CD4-positive, alpha-beta T cell (primary cell): ENCODE results near the gene DIP2C. TPM values are rescaled to one million over a fixed set of nuclear protein-coding genes. Genes with fewer than 3 reads are reported as not detected.
"Not testable (repeated sequence)": the region's sequence is repeated elsewhere in the genome, so short reads cannot be mapped to it uniquely, and the experiment has no call there.

Experiments used
- ATAC-seq: fragments of 200-7000 bp; cut with Tn5 transposase; one replicate; pipeline ENCODE4 v1.10.0; 2022; ENCODE audit warnings: mild to moderate bottlenecking; ENCODE audit not compliant: poor library complexity
- CTCF ChIA-PET: fragments of 350-600 bp; sonication (Branson Sonifier 250); formaldehyde crosslinking; loops from one replicate; lab custom pipeline; 2021; ENCODE audit warnings: antibody characterized with exemption, inconsistent platforms; lab: Charles Lee
- POLR2A ChIA-PET: fragments of 350-600 bp; sonication (Branson Sonifier 250); formaldehyde crosslinking; loops from one replicate; lab custom pipeline; 2021; ENCODE audit warnings: antibody characterized with exemption, inconsistent platforms; lab: Charles Lee
- DNase-seq, 14 experiments: peaks; one replicate each; pipeline ENCODE4 v3.0.0-alpha.2; 2013 to 2020; ENCODE audit warnings: mixed read lengths in 2 of 14
- H3K27ac ChIP-seq, 2 donors: one replicate each; pipeline versions ENCODE4 v1.5.1 to v1.7.0; 2013; ENCODE audit warnings: low read length in 2 of 2, low read depth in 1 of 2, mild to moderate bottlenecking in 1 of 2
- H3K27me3 ChIP-seq, 2 experiments: 1 replicate in 1 of 2; 2 replicates in 1 of 2; pipeline versions ENCODE4 v1.6.1 to v1.7.0; 2013; ENCODE audit warnings: low read length in 2 of 2, control low read depth in 1 of 2, mild to moderate bottlenecking in 1 of 2, moderate library complexity in 1 of 2; ENCODE audit not compliant: insufficient read depth in 2 of 2, control insufficient read depth in 1 of 2
- H3K36me3 ChIP-seq: one replicate; pipeline ENCODE4 v1.6.1; 2013; ENCODE audit warnings: low read length, control low read depth; ENCODE audit not compliant: insufficient read depth
- H3K4me1 ChIP-seq: one replicate; pipeline ENCODE4 v1.6.1; 2013; ENCODE audit warnings: low read length, control low read depth; ENCODE audit not compliant: insufficient read depth
- H3K4me3 ChIP-seq: one replicate; pipeline ENCODE4 v1.5.1; 2013; ENCODE audit warnings: mild to moderate bottlenecking, low read length, moderate library complexity
- H3K9me3 ChIP-seq, 2 experiments: 1 replicate in 1 of 2; 2 replicates in 1 of 2; pipeline versions ENCODE4 v1.6.1 to v1.7.0; 2013; ENCODE audit warnings: low read length in 2 of 2, mild to moderate bottlenecking in 2 of 2, control low read depth in 1 of 2, moderate library complexity in 1 of 2; ENCODE audit not compliant: control insufficient read depth in 1 of 2, insufficient read depth in 1 of 2
- H3K27ac Mint-ChIP-seq: one replicate; pipeline ENCODE4 v1.8.0; 2020; ENCODE audit warnings: mixed read lengths
- H3K27me3 Mint-ChIP-seq: one replicate; pipeline ENCODE4 v1.8.0; 2021; ENCODE audit warnings: mixed read lengths
- H3K36me3 Mint-ChIP-seq: one replicate; pipeline ENCODE4 v1.8.0; 2021; ENCODE audit warnings: low read depth, mixed read lengths
- H3K4me1 Mint-ChIP-seq: one replicate; pipeline ENCODE4 v1.8.0; 2021; ENCODE audit warnings: low read depth, mixed read lengths
- H3K4me3 Mint-ChIP-seq: one replicate; pipeline ENCODE4 v1.8.0; 2020; ENCODE audit warnings: mild to moderate bottlenecking, mixed read lengths
- H3K9me3 Mint-ChIP-seq: one replicate; pipeline ENCODE4 v1.8.0; 2020; ENCODE audit warnings: mixed read lengths
- intact Hi-C, 2 experiments: fragments of 100-400 bp; cut with DNase I in 1 of 2; cut with micrococcal nuclease in 1 of 2; formaldehyde crosslinking; loops; one replicate each; pipeline versions ENCODE4 v1.15.1 to v1.9.0; 2023 to 2025; cut with DNase I, micrococcal nuclease
- total RNA-seq, 174 experiments: library from RNA in 2 of 174; stranded (reverse) in 2 of 174; gene quantifications; one replicate each; pipeline ENCODE4 v1.2.3 and lab custom pipeline; 2021 to 2026
- TF ChIP-seq, protein P1 (sequence below): fragments of 200-600 bp; IDR thresholded peaks from one replicate; pipeline ENCODE4 v1.8.0; 2022; ENCODE audit warnings: antibody characterized with exemption, mild to moderate bottlenecking

The DIP2C gene
- total RNA-seq, 2 experiments from 2014 or later: 4.1 TPM

GRCh38 chr10:649798-650440 lies 39.5 kb downstream of the DIP2C start:
- ChIA-PET POLR2A (no interaction called here), CTCF (no interaction called here)
- no peak overlapping the region for H3K4me3 ChIP-seq
- no peak overlapping the region for H3K27ac Mint-ChIP-seq
- no peaks in the 10 kb centered on the region for H3K36me3 Mint-ChIP-seq
- H3K27ac ChIP-seq: no peak overlapping the region
- no peaks in the 10 kb centered on the region for H3K4me1 ChIP-seq
- no peaks in the 10 kb centered on the region for H3K27me3 ChIP-seq
- H3K9me3 ChIP-seq: peaks cover 0 to 12% of the 10 kb centered on the region in 2 experiments
- H3K36me3 ChIP-seq: no peaks in the 10 kb centered on the region
- DNase-seq (no peak), ATAC-seq (no peak)
- H3K27me3 Mint-ChIP-seq: no peaks in the 10 kb centered on the region
- no peaks in the 10 kb centered on the region for H3K4me1 Mint-ChIP-seq
- intact Hi-C loops: no loop called here
- H3K4me3 Mint-ChIP-seq: no peak overlapping the region
- TF ChIP-seq, protein P1, sequence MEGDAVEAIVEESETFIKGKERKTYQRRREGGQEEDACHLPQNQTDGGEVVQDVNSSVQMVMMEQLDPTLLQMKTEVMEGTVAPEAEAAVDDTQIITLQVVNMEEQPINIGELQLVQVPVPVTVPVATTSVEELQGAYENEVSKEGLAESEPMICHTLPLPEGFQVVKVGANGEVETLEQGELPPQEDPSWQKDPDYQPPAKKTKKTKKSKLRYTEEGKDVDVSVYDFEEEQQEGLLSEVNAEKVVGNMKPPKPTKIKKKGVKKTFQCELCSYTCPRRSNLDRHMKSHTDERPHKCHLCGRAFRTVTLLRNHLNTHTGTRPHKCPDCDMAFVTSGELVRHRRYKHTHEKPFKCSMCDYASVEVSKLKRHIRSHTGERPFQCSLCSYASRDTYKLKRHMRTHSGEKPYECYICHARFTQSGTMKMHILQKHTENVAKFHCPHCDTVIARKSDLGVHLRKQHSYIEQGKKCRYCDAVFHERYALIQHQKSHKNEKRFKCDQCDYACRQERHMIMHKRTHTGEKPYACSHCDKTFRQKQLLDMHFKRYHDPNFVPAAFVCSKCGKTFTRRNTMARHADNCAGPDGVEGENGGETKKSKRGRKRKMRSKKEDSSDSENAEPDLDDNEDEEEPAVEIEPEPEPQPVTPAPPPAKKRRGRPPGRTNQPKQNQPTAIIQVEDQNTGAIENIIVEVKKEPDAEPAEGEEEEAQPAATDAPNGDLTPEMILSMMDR: no peak
- H3K9me3 Mint-ChIP-seq: no peaks in the 10 kb centered on the region

GRCh38 chr10:649445-649797 lies 40.0 kb downstream of the DIP2C start:
- no peak overlapping the region for H3K4me3 ChIP-seq
- DNase-seq (no peak), ATAC-seq (no peak)
- H3K4me3 Mint-ChIP-seq: no peak overlapping the region
- no peak overlapping the region for H3K27ac ChIP-seq
- no peaks in the 10 kb centered on the region for H3K27me3 Mint-ChIP-seq
- no peaks in the 10 kb centered on the region for H3K27me3 ChIP-seq
- POLR2A ChIA-PET: no interaction called here
- peaks cover 0 to 16% of the 10 kb centered on the region in 2 experiments for H3K9me3 ChIP-seq
- no peak overlapping the region for H3K27ac Mint-ChIP-seq
- no peaks in the 10 kb centered on the region for H3K4me1 ChIP-seq
- no peaks in the 10 kb centered on the region for H3K9me3 Mint-ChIP-seq
- intact Hi-C loops: no loop called here
- CTCF ChIA-PET: no interaction called here
- no peaks in the 10 kb centered on the region for H3K36me3 ChIP-seq
- no peaks in the 10 kb centered on the region for H3K36me3 Mint-ChIP-seq
- TF ChIP-seq, protein P1: no peak
- no peaks in the 10 kb centered on the region for H3K4me1 Mint-ChIP-seq

GRCh38 chr10:647019-647418 lies 42.4 kb downstream of the DIP2C start:
- H3K9me3 Mint-ChIP-seq, H3K27me3 ChIP-seq, H3K4me3 ChIP-seq, H3K36me3 ChIP-seq, intact Hi-C loops, ATAC-seq, H3K4me1 ChIP-seq, DNase-seq, H3K36me3 Mint-ChIP-seq, H3K4me1 Mint-ChIP-seq, H3K27ac Mint-ChIP-seq, H3K27me3 Mint-ChIP-seq, CTCF ChIA-PET, POLR2A ChIA-PET, H3K4me3 Mint-ChIP-seq, H3K27ac ChIP-seq: not testable (repeated sequence)
- peaks cover 0 to 16% of the 10 kb centered on the region in 2 experiments for H3K9me3 ChIP-seq

DNA sequence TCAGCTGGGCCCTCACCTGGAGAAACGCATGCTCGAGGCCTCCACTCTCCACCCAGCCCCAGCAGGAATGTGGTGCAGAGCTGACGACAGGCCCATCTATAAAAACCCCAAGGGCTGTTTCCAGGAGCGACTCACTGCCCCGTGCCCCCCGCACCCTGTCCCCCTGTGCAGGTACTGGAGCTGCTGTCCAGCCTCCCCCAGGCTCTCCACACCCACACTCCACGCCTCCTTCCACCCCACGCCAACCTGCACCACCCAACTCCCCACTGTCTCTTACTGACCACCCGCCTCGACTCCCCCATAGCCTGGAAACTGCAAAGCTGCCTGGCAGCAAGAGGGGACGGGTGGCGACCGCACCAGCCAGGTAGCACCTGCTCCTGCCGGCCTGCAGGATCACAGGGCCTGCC lies 43.3 kb downstream of the DIP2C start:
- H3K36me3 ChIP-seq: no peaks in the 10 kb centered on the region
- no peak overlapping the region for H3K4me3 ChIP-seq
- Mint-ChIP-seq H3K4me1 (no peaks in the 10 kb centered on the region), H3K36me3 (no peaks in the 10 kb centered on the region), H3K27ac (no peak overlapping the region), H3K27me3 (no peaks in the 10 kb centered on the region), H3K9me3 (no peaks in the 10 kb centered on the region), H3K4me3 (no peak overlapping the region)
- peaks cover 0 to 16% of the 10 kb centered on the region in 2 experiments for H3K9me3 ChIP-seq
- ChIA-PET POLR2A (no interaction called here), CTCF (no interaction called here)
- intact Hi-C loops: no loop called here
- DNase-seq (no peak), ATAC-seq (no peak)
- TF ChIP-seq, protein P1: no peak
- H3K27ac ChIP-seq: no peak overlapping the region
- no peaks in the 10 kb centered on the region for H3K4me1 ChIP-seq
- no peaks in the 10 kb centered on the region for H3K27me3 ChIP-seq
